Prostate gland (tissue), 2 donors: ENCODE results near the gene CCDC34.

Experiments used
- POLR2A ChIP-seq: fragments of 450-650 bp; IDR thresholded peaks from one replicate; pipeline ENCODE4 v1.6.1; 2016; ENCODE audit warnings: antibody characterized with exemption, mild to moderate bottlenecking
- TF ChIP-seq, protein P1 (sequence below), 4 experiments: fragments of 200-600 bp in 2 of 4; fragments of 450-650 bp in 2 of 4; sonication (generic) in 2 of 4; IDR thresholded peaks; 1 replicate in 3 of 4; 2 replicates in 1 of 4; pipeline ENCODE4 v1.5.1; 2016 to 2019; ENCODE audit warnings: antibody characterized with exemption in 4 of 4, mild to moderate bottlenecking in 2 of 4, moderate library complexity in 2 of 4

DNA sequence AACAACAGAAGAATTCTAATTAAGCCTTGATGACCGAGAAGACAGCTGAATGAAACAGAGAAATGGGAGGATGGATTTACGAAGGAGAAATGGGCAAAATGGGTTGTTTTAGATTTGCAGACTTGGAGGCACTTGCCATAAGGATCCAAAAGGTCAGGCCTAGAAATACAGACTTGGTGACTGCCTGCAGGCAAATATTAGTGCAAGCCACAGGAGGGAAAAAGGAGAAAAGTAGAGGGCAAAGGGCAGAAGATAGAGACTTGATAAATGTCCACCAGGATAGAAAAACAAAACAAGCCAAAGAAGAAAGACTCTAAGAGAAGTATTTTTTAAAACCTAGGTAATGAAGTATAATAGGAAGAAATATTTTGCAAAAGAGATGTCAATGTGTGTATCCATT, 13.1 kb downstream of the CCDC34 start:
- TF ChIP-seq, protein P1, sequence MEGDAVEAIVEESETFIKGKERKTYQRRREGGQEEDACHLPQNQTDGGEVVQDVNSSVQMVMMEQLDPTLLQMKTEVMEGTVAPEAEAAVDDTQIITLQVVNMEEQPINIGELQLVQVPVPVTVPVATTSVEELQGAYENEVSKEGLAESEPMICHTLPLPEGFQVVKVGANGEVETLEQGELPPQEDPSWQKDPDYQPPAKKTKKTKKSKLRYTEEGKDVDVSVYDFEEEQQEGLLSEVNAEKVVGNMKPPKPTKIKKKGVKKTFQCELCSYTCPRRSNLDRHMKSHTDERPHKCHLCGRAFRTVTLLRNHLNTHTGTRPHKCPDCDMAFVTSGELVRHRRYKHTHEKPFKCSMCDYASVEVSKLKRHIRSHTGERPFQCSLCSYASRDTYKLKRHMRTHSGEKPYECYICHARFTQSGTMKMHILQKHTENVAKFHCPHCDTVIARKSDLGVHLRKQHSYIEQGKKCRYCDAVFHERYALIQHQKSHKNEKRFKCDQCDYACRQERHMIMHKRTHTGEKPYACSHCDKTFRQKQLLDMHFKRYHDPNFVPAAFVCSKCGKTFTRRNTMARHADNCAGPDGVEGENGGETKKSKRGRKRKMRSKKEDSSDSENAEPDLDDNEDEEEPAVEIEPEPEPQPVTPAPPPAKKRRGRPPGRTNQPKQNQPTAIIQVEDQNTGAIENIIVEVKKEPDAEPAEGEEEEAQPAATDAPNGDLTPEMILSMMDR (IDR thresholded peaks at IDR 0.05): no peak
- no peak for TF ChIP-seq POLR2A
